GM19452 (cell line): ENCODE results near the gene GPR42.

Experiments used
- ATAC-seq: cut with Tn5 transposase; IDR thresholded peaks from one replicate; pipeline ENCODE4 v1.9.1; 2021; ENCODE audit not compliant: unreplicated experiment

The GPR42 gene

DNA sequence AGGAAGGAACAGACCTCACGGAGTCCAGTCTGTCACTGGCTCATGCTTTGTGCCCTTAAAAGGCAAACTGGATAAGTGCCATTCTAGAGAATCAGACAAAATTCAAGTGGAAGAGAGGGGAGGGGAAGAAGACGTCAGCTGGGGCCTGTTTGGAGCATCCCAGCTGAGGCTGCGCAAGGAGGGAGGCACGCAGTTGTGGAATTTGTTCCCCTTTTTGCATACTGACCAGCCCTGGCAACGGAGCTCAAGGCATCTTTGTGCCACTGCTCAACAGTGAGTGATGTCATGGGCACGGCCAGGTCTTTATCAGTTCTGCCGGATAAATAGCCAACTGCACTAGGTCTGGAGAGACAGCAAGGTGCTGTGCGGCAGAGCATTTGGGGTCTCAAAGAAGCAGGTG is at the start of gene GPR42:
TSS of gene GPR42 (plus strand) at position 347 of the 400 bp plus-strand sequence. CDS start 292 bp downstream, outside the sequence.
- ATAC-seq, result no peak

DNA sequence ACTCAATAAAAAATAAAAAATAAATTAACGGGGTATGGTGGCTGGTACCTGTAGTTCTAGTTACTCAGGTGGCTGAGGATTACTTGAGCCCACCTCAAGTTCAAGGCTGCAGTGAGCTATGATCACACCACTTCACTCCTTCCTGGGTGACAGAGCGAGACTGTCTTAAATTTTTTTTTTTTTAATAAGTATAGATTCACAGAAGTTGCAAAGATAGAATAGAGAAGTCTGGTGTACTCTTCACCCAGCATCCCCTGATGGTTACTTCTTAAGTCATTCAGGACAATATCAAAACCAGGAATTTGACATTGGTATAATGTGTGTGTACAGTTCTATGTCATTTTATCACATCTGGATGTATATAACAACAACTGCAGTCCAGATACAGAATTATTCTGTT is 49.6 kb upstream of the GPR42 start:
- no peak for ATAC-seq

- ATAC-seq, result no peak
Observed at GRCh38 chr19:35322014-35322413, 48.9 kb upstream of the GPR42 start.

GRCh38 chr19:35327642-35328041 is 43.2 kb upstream of the GPR42 start:
- ATAC-seq, result no peak

DNA sequence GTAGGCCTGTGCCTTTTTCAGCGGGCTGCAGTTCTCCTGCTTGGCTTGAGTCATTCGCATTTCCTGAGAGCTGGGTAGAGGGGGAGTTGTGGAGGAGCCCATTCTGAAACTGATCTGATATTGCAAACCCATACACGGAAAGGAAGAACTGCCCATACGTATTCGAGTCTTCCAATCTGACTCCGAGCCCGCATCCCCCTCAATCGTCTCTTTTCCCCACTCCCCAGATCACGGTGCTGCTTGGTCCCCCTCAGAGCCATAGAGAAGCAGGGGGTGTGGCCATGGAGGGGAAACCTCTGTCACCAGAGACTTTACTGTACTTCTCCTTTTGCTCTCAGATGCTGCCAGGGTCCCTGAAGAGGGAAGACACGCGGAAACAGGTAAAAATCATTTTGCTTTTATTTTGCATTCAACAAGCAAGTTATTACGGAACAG is 42.0 kb upstream of the GPR42 start, which contains the start of gene CD22:
TSS of gene CD22 (plus strand) at position 337 of the 435 bp plus-strand sequence. CDS start 2,854 bp downstream, outside the sequence.
- no peak for ATAC-seq

GRCh38 chr19:35329323-35329722 is 41.5 kb upstream of the GPR42 start:
- no peak for ATAC-seq

- peak; percentile 53 for ATAC-seq
Observed at GRCh38 chr19:35330475-35330874, 40.4 kb upstream of the GPR42 start.

GRCh38 chr19:35331551-35332214 is 39.2 kb upstream of the GPR42 start:
- no peak for ATAC-seq

GRCh38 chr19:35332817-35333216 is 38.1 kb upstream of the GPR42 start:
- ATAC-seq, result no peak

DNA sequence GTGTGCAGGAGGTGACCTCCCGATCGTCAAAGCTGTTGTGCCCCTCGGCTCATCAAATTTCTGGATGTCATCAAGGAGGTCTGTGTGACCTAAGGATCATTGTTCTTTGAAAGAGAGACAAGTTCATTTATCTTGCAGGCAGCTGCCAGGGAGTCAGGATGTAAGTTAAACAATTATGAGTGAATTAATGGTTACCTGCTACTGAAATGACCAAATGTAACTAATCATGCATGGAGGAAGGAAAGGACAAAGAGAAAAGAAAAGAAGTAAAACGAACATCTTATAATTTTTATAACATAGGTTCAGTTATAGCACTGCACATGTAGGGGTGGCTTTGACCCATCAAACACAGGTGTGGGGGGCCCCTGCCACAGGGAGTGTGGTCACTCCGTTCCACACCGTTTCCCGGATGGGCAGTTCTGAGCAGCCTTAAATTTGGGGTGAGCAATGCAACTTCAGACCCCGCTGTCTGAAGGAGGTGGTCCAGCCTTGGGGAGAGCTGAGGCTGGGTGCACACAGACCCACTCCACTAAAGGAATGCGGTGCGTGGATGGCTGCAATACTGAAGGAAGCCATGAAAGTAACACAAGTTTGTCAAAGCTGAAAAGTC is 36.6 kb upstream of the GPR42 start:
- ATAC-seq, result no peak

DNA sequence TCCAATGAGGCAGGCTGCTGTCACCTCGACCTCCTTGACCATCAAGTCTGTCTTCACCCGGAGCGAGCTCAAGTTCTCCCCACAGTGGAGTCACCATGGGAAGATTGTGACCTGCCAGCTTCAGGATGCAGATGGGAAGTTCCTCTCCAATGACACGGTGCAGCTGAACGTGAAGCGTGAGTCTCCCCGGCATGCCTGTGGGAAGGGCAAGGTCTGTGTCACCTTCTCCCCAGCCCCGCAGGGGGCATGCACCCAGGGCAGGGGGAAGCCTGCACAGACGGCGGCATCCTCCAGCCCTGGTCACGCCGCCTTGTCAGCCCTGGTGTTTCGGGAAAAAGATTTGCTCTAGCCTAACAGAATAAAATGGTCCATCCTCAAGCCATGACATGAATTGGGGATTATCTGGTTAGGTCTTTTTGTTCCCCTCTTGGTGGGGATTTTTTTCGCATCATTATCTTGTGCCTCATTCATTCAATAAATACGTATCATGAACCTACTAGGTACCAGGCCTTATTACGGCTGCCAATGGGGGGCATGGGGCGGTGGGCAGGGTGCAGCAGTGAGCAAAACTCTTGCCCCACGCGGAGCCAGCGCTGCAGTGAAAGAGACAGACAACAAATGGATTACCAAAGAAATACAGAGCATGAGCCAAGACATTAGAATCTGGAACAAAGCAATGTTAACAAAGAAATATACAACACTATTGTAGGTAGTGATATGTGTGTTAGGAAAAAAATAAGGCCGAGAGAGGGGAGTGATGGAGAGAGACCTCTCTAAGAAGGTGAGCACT is 34.5 kb upstream of the GPR42 start:
- ATAC-seq, result no peak

GRCh38 chr19:35337097-35337983 is 33.5 kb upstream of the GPR42 start:
- no peak for ATAC-seq

- no peak for ATAC-seq
Observed at GRCh38 chr19:35337984-35338296, 32.9 kb upstream of the GPR42 start.

GRCh38 chr19:35340431-35340830 is 30.4 kb upstream of the GPR42 start:
- no peak for ATAC-seq

GRCh38 chr19:35341006-35341405 is 29.9 kb upstream of the GPR42 start:
- ATAC-seq, result no peak

DNA sequence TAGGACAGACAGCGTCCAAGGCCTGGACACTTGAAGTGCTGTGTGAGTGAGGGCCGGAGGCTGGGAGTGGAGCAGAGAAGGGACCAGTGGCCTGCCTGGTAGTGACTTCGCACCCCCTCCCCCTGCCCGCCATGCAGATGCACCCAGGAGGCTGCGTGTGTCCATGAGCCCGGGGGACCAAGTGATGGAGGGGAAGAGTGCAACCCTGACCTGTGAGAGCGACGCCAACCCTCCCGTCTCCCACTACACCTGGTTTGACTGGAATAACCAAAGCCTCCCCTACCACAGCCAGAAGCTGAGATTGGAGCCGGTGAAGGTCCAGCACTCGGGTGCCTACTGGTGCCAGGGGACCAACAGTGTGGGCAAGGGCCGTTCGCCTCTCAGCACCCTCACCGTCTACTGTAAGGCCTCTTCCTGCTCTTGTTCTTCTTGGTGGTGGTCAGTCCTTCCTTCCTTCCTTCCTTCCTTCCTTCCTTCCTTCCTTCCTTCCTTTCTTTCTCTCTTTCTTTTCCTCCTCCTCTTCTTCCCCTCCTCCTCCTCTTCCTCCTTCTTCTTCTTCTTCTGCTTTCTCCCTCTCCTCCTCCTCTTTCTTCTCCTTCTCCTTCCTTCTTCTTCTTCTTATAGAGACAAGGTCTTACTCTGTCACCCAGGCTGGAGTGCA is 29.2 kb upstream of the GPR42 start:
- no peak for ATAC-seq

GRCh38 chr19:35342430-35342829 is 28.4 kb upstream of the GPR42 start:
- no peak for ATAC-seq

GRCh38 chr19:35344511-35345031 is 26.3 kb upstream of the GPR42 start:
- no peak for ATAC-seq

DNA sequence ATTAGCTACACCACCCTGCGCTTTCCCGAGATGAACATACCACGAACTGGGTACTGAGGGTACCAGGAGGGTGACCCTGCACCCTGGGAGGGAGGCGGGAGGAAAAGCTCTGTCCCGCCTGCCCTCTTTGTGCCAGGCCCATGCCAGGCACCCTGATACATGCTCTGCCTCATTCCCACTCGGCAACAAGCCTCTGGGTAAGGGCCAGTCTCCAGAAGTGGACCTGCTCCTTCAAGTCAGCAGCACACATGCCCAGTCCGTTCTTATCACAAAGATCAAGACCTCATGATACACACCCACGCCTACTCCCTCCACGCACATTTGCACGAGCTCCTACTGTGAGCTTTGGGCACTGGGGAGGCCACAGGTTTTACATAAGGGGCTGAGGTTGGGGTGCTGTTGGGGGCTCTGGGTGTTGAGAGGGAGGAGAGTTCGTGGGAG is 25.2 kb upstream of the GPR42 start:
- ATAC-seq, result no peak
